HG03565 (cell line): ENCODE measurements around the gene PSME2.
A peak's percentile ranks its signal among the peaks of the same experiment; 100 is the strongest.

Source experiments
- ATAC-seq: cut with Tn5 transposase; IDR thresholded peaks from one replicate; pipeline ENCODE4 v1.9.1; 2021; ENCODE audit warnings: mild to moderate bottlenecking, moderate library complexity; ENCODE audit not compliant: unreplicated experiment

The PSME2 gene

GRCh38 chr14:24156840-24157239, 10.4 kb upstream of the PSME2 start:
- no peak for ATAC-seq

- ATAC-seq = no peak
Observed at GRCh38 chr14:24155100-24155499, 8.7 kb upstream of the PSME2 start.

- ATAC-seq = no peak
Observed at GRCh38 chr14:24151404-24152080, 5.1 kb upstream of the PSME2 start.

DNA sequence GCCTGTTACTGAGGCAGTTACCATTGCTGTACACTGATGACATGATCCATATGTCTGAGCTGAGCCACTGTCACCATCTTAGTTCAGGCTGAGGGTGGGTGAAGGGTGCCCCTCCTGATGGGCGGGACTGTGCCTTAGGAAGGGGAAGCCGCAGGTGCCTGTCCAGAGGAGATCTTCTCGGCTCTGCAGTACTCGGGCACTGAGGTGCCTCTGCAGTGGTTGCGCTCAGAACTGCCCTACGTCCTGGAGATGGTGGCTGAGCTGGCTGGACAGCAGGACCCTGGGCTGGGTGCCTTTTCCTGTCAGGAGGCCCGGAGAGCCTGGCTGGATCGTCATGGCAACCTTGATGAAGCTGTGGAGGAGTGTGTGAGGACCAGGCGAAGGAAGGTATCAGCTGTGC, 4.6 kb upstream of the PSME2 start:
- ATAC-seq = no peak

GRCh38 chr14:24150567-24150966, 4.2 kb upstream of the PSME2 start:
- no peak for ATAC-seq

DNA sequence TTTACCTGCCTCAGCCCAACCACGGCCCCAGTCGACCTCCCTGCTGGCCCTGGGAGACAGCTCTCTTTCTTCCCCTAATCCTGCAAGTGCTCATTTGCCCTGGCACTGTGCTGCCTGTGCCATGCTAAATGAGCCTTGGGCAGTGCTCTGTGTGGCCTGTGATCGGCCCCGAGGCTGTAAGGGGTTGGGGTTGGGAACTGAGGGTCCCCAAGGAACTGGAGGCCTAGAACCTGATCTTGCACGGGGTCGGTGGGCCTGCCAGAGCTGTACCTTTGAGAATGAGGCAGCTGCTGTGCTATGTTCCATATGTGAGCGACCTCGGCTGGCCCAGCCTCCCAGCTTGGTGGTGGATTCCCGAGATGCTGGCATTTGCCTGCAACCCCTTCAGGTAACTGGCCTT, 3.7 kb upstream of the PSME2 start:
- no peak for ATAC-seq

- no peak for ATAC-seq
Observed at GRCh38 chr14:24149302-24149969, 3.0 kb upstream of the PSME2 start.

- no peak for ATAC-seq
Observed at GRCh38 chr14:24147761-24148428, 1.5 kb upstream of the PSME2 start.

- ATAC-seq = peak; percentile 73
Observed at GRCh38 chr14:24146978-24147760, 759 bp upstream of the PSME2 start, which contains the start of gene RNF31. Gene RNF31, plus strand, starts transcription at chr14:24147498. Its CDS starts 201 bp downstream, at chr14:24147699.

GRCh38 chr14:24145690-24146452, 539 bp downstream of the PSME2 start:
- no peak for ATAC-seq

GRCh38 chr14:24145219-24145618, 1.2 kb downstream of the PSME2 start:
- no peak for ATAC-seq

DNA sequence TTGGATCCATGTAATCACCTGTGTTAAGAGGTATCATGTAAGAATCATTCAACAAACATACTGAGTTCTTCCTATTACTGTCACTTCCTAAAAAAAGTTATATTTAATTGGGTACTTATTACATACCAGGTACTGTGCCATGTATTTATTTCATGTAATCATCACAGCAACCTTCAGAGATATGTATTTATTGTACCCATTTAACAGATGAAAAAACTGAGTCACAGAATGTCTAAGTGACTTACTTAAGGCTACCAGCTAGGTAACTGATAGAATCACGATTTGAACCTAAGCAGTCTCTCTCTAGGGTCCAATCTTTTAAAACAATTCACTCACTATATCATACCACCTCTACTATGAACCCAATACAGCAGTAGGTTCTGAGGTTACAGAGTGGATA, 2.0 kb downstream of the PSME2 start:
- no peak for ATAC-seq

DNA sequence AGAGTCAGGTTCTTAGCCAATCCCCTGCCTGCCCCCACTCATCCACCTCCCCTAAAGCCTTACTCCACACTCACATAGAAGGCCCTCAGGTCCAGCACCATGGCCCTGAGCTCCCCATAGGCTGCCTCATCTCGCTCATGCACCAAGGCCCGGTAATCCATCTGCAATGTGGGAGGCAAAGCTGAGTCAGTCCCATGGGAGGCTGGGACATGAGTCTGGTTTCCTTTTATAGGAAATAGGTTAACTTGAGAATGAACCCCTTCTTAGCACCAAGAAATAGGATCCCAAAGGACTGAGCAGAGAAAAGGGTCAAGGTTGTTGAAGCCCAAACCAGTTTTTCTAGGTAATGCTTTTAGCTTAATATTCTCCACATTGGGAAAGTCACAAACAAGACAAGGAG, 2.9 kb downstream of the PSME2 start:
- ATAC-seq = no peak

GRCh38 chr14:24141097-24141880, 5.1 kb downstream of the PSME2 start, which contains the start of gene EMC9:
Gene EMC9, minus strand, starts transcription at chr14:24141591. Its CDS starts 287 bp downstream, at chr14:24141304.
- ATAC-seq = peak; percentile 76

DNA sequence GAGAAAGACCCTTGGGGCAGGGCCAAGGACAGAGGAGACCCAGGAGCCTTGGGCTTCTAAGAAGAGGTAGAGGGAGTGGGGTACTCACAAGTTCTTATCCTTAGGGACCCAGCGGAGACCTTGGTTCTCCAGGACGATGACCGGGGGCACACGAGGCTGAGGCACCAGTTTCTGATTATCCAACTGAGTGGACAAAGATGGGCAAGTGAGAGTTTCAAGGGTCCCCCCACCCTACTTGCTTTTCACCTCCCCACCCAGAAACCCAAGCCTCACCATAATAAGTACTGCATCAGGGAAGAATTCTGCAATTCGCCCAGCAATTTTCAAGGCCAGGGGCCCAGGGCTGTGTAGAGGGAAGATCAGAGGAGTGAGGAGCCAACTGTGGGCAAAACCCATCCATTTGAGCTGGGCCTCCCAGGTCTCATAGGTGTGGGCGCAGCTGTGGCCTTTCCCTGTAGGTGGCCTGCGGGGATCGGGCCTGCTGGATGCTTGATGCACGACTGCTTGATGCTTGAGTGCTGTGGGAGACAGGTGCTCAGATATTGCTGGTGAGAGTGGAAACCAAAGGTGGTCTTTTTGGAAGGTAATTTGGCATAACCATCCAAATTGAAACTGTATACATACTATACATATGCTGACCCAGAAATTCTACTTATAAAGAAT, 7.0 kb downstream of the PSME2 start:
- no peak for ATAC-seq

- ATAC-seq = no peak
Observed at GRCh38 chr14:24138396-24139271, 7.8 kb downstream of the PSME2 start.

GRCh38 chr14:24137529-24138395, 8.6 kb downstream of the PSME2 start:
- ATAC-seq = no peak
